ENCODE results near the gene AOAH.

Gene AOAH

GRCh38 chr7:36661135-36661840, 63.0 kb downstream of the AOAH start:
- no peak for DNase-seq (ENCODE audit: low read depth in 2 of 2)

GRCh38 chr7:36659638-36660341, 64.5 kb downstream of the AOAH start:
- H3K4me3 ChIP-seq (replicated peaks in 1 of 2; ENCODE audit: low read depth in 2 of 2, low read length in 2 of 2): no peak overlapping the region
- no peak for TF ChIP-seq CTCF (IDR thresholded peaks at IDR 0.05; ENCODE audit: low read depth, low read length)
- no peak for DNase-seq (ENCODE audit: low read depth in 2 of 2)

More at GRCh38 chr7:36661135-36661840, 63.0 kb downstream of the AOAH start:
- TF ChIP-seq CTCF (IDR thresholded peaks at IDR 0.05; ENCODE audit: low read depth, low read length): no peak
- H3K4me3 ChIP-seq (replicated peaks in 1 of 2; ENCODE audit: low read depth in 2 of 2, low read length in 2 of 2): no peak overlapping the region

- TF ChIP-seq CTCF (IDR thresholded peaks at IDR 0.05; ENCODE audit: low read depth, low read length): no peak
- no peak overlapping the region for H3K4me3 ChIP-seq (replicated peaks in 1 of 2; ENCODE audit: low read depth in 2 of 2, low read length in 2 of 2)
- DNase-seq (ENCODE audit: low read depth in 2 of 2): peak; percentile 60 to 94
These were observed 65.2 kb downstream of the AOAH start for GRCh38 chr7:36659172-36659516.

- H3K4me3 ChIP-seq (replicated peaks in 1 of 2; ENCODE audit: low read depth in 2 of 2, low read length in 2 of 2): no peak overlapping the region
- TF ChIP-seq CTCF (IDR thresholded peaks at IDR 0.05; ENCODE audit: low read depth, low read length): no peak
- DNase-seq (ENCODE audit: low read depth in 2 of 2): peak; percentile 77 to 96
These were observed 65.7 kb downstream of the AOAH start for GRCh38 chr7:36658335-36659171.

GRCh38 chr7:36657036-36657660, 67.1 kb downstream of the AOAH start:
- DNase-seq (ENCODE audit: low read depth in 2 of 2): no peak
- H3K4me3 ChIP-seq (replicated peaks in 1 of 2; ENCODE audit: low read depth in 2 of 2, low read length in 2 of 2): no peak overlapping the region
- no peak for TF ChIP-seq CTCF (IDR thresholded peaks at IDR 0.05; ENCODE audit: low read depth, low read length)

- no peak overlapping the region for H3K4me3 ChIP-seq (replicated peaks in 1 of 2; ENCODE audit: low read depth in 2 of 2, low read length in 2 of 2)
- DNase-seq (ENCODE audit: low read depth in 2 of 2): no peak
- TF ChIP-seq CTCF (IDR thresholded peaks at IDR 0.05; ENCODE audit: low read depth, low read length): no peak
These were observed 69.9 kb downstream of the AOAH start for GRCh38 chr7:36654436-36654835.

Data from cardiac fibroblast (primary cell).